Endothelial cell (in vitro differentiated cells): ENCODE measurements around the gene CNIH1. TPM values are rescaled to one million over a fixed set of nuclear protein-coding genes. Genes with fewer than 3 reads are reported as not detected.
A peak's percentile ranks its signal among the peaks of the same experiment; 100 is the strongest.

Source experiments
- DNase-seq: peaks from one replicate; pipeline ENCODE4 v3.0.0; 2021; ENCODE audit warnings: low spot score
- H3K27ac Mint-ChIP-seq: one replicate; pipeline ENCODE4 v1.8.0; 2021; ENCODE audit warnings: mixed read lengths, inconsistent platforms; ENCODE audit not compliant: unreplicated experiment
- H3K27me3 Mint-ChIP-seq: one replicate; pipeline ENCODE4 v1.8.0; 2021; ENCODE audit warnings: mild to moderate bottlenecking, moderate library complexity, mixed read lengths, inconsistent platforms; ENCODE audit not compliant: unreplicated experiment
- H3K36me3 Mint-ChIP-seq: one replicate; pipeline ENCODE4 v1.8.0; 2021; ENCODE audit warnings: mild to moderate bottlenecking, low read depth, mixed read lengths, inconsistent platforms; ENCODE audit not compliant: unreplicated experiment
- H3K4me1 Mint-ChIP-seq: one replicate; pipeline ENCODE4 v1.8.0; 2021; ENCODE audit warnings: mild to moderate bottlenecking, mixed read lengths, inconsistent platforms; ENCODE audit not compliant: unreplicated experiment
- H3K4me3 Mint-ChIP-seq: one replicate; pipeline ENCODE4 v1.8.0; 2021; ENCODE audit warnings: mild to moderate bottlenecking, mixed read lengths, inconsistent platforms; ENCODE audit not compliant: unreplicated experiment
- H3K9me3 Mint-ChIP-seq: one replicate; pipeline ENCODE4 v1.8.0; 2021; ENCODE audit warnings: mixed read lengths, inconsistent platforms; ENCODE audit not compliant: unreplicated experiment
- CTCF ChIP-seq: fragments of 200-600 bp; sonication (generic); IDR thresholded peaks from one replicate; pipeline ENCODE4 v1.5.0; 2021; ENCODE audit warnings: antibody characterized with exemption; ENCODE audit not compliant: unreplicated experiment
- total RNA-seq: library from RNA; stranded (reverse); fragmentation: NEBNext Ultra II Directional; extraction: Animal tissue kit (Norgen Biotek cat#: 25700); gene quantifications from one replicate; pipeline ENCODE4 v1.2.1, GENCODE V29; 2021; ENCODE audit not compliant: unreplicated experiment

CNIH1 gene
- total RNA-seq, 1 donor from 2014 or later: 87.8 TPM

- H3K27me3 Mint-ChIP-seq: peaks cover 9% of the 10 kb centered on the region
- H3K4me1 Mint-ChIP-seq: peaks cover 40% of the 10 kb centered on the region
- no peaks in the 10 kb centered on the region for H3K9me3 Mint-ChIP-seq
- peak; percentile 88 for DNase-seq
- H3K4me3 Mint-ChIP-seq: peak within 1 kb of the TSS; percentile 97
- TF ChIP-seq CTCF: peak; percentile 30
- peak within 1 kb of the TSS; percentile 96 for H3K27ac Mint-ChIP-seq
- H3K36me3 Mint-ChIP-seq: peaks cover 22% of the 10 kb centered on the region
These were observed 47.6 kb upstream of the CNIH1 start, which contains the start of gene GMFB for GRCh38 chr14:54488646-54489317. GMFB (minus strand) TSS chr14:54488980; CDS start chr14:54488927, 53 bp downstream.

- Mint-ChIP-seq H3K4me1 (peaks cover 40% of the 10 kb centered on the region), H3K27ac (peak overlapping the region; percentile 86), H3K36me3 (peaks cover 22% of the 10 kb centered on the region), H3K4me3 (peak overlapping the region; percentile 97), H3K27me3 (peaks cover 9% of the 10 kb centered on the region), H3K9me3 (no peaks in the 10 kb centered on the region)
- TF ChIP-seq CTCF: no peak
- DNase-seq: no peak
These were observed 47.1 kb upstream of the CNIH1 start for GRCh38 chr14:54488318-54488645.

- H3K4me3 Mint-ChIP-seq: peak overlapping the region; percentile 97
- H3K27me3 Mint-ChIP-seq: peaks cover 9% of the 10 kb centered on the region
- no peaks in the 10 kb centered on the region for H3K9me3 Mint-ChIP-seq
- H3K36me3 Mint-ChIP-seq: peaks cover 26% of the 10 kb centered on the region
- TF ChIP-seq CTCF: no peak
- peaks cover 39% of the 10 kb centered on the region for H3K4me1 Mint-ChIP-seq
- no peak for DNase-seq
- peak overlapping the region; percentile 86 for H3K27ac Mint-ChIP-seq
These were observed 46.6 kb upstream of the CNIH1 start for GRCh38 chr14:54487771-54488170.

GRCh38 chr14:54486685-54487084 is 45.5 kb upstream of the CNIH1 start:
- Mint-ChIP-seq H3K4me1 (peaks cover 38% of the 10 kb centered on the region), H3K9me3 (no peaks in the 10 kb centered on the region), H3K27ac (no peak overlapping the region), H3K27me3 (peaks cover 7% of the 10 kb centered on the region), H3K4me3 (peak overlapping the region; percentile 32), H3K36me3 (peaks cover 26% of the 10 kb centered on the region)
- DNase-seq: no peak
- TF ChIP-seq CTCF: no peak

- Mint-ChIP-seq H3K27me3 (peaks cover 3% of the 10 kb centered on the region), H3K4me3 (no peak overlapping the region), H3K36me3 (peaks cover 19% of the 10 kb centered on the region), H3K4me1 (peaks cover 17% of the 10 kb centered on the region), H3K27ac (no peak overlapping the region), H3K9me3 (no peaks in the 10 kb centered on the region)
- no peak for DNase-seq
- TF ChIP-seq CTCF: no peak
These were observed 42.7 kb upstream of the CNIH1 start for GRCh38 chr14:54483846-54484245.
